HCT116 (cell line): ENCODE data around the gene ARL5C.

ENCODE experiments used
- EZH2phosphoT487 ChIP-seq: fragments of 200-600 bp; IDR thresholded peaks from 2 replicates; pipeline ENCODE4 v1.6.1; 2018; ENCODE audit warnings: antibody characterized with exemption, borderline replicate concordance
- FOSL1 ChIP-seq: IDR thresholded peaks from 2 replicates; pipeline ENCODE4 v1.6.1; 2012; ENCODE audit warnings: low read depth
- POLR2A ChIP-seq: IDR thresholded peaks from 2 replicates; pipeline ENCODE4 v1.7.0; 2011; ENCODE audit warnings: borderline replicate concordance; ENCODE audit not compliant: insufficient read depth, insufficient read length; ENCODE audit errors: extremely low read depth
- POLR2AphosphoS5 ChIP-seq: IDR thresholded peaks from 2 replicates; pipeline ENCODE4 v1.6.1; 2011; ENCODE audit warnings: mild to moderate bottlenecking, low read depth, low read length, moderate library complexity
- RAD21 ChIP-seq: IDR thresholded peaks from 2 replicates; pipeline ENCODE4 v1.6.1; 2012; ENCODE audit warnings: low read depth, mild to moderate bottlenecking
- SRF ChIP-seq: IDR thresholded peaks from 2 replicates; pipeline ENCODE4 v1.6.1; 2012; ENCODE audit warnings: low read depth
- YY1 ChIP-seq: IDR thresholded peaks from 2 replicates; pipeline ENCODE4 v1.6.1; 2011; ENCODE audit warnings: low read length, low read depth, moderate library complexity, mild to moderate bottlenecking; ENCODE audit not compliant: insufficient replicate concordance; ENCODE audit errors: extremely low read depth
- ZNF274 ChIP-seq: fragments of 200-500 bp; sonication (Bioruptor generic); IDR thresholded peaks from 2 replicates; pipeline ENCODE4 v1.6.1; 2014; ENCODE audit warnings: mild to moderate bottlenecking, low read depth, low read length, inconsistent platforms
- TF ChIP-seq, protein P1 (sequence below): IDR thresholded peaks from 2 replicates; pipeline ENCODE4 v1.6.1; 2012
- TF ChIP-seq, protein P2 (sequence below), 3 experiments: fragments of 200-600 bp in 1 of 3; sonication (generic) in 1 of 3; IDR thresholded peaks in 2 of 3; conservative IDR thresholded peaks in 1 of 3; 2 replicates each; pipeline ENCODE4 v1.5.1; 2012 to 2017; ENCODE audit warnings: low read depth in 2 of 3, low read length in 2 of 3, antibody characterized with exemption in 1 of 3, borderline replicate concordance in 1 of 3, control low read depth in 1 of 3, mild to moderate bottlenecking in 1 of 3, mixed read lengths in 1 of 3, mixed run types in 1 of 3, moderate library complexity in 1 of 3; ENCODE audit not compliant: insufficient read depth in 1 of 3
- TF ChIP-seq, protein P3 (sequence below): IDR thresholded peaks from 2 replicates; pipeline ENCODE4 v1.6.1; 2012; ENCODE audit warnings: low read depth

DNA sequence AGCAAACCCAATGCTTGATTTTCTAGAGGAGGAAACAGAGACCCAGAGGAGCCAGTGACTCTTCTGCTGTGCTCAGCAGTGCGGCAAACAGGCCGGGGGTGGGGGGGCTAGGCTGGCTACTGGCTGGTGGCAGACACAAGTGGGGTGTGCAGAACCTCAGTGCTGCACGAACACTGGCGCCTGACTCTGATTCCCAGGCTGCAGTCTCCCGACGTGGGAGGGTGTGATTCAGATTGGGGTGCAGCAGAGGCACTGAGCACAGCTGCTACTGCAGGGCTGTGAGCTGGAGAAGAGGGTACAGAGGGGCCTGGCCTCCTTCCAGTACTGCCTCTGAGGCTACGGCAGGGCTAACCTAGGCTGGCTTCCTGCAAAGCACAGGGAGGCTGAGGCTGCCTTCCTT lies 42.2 kb upstream of the ARL5C start:
- TF ChIP-seq EZH2phosphoT487 = no peak
- TF ChIP-seq, protein P1, sequence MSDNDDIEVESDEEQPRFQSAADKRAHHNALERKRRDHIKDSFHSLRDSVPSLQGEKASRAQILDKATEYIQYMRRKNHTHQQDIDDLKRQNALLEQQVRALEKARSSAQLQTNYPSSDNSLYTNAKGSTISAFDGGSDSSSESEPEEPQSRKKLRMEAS = no peak
- TF ChIP-seq, protein P2, sequence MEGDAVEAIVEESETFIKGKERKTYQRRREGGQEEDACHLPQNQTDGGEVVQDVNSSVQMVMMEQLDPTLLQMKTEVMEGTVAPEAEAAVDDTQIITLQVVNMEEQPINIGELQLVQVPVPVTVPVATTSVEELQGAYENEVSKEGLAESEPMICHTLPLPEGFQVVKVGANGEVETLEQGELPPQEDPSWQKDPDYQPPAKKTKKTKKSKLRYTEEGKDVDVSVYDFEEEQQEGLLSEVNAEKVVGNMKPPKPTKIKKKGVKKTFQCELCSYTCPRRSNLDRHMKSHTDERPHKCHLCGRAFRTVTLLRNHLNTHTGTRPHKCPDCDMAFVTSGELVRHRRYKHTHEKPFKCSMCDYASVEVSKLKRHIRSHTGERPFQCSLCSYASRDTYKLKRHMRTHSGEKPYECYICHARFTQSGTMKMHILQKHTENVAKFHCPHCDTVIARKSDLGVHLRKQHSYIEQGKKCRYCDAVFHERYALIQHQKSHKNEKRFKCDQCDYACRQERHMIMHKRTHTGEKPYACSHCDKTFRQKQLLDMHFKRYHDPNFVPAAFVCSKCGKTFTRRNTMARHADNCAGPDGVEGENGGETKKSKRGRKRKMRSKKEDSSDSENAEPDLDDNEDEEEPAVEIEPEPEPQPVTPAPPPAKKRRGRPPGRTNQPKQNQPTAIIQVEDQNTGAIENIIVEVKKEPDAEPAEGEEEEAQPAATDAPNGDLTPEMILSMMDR (IDR thresholded peaks at IDR 0.05 in 2 of 3, conservative IDR thresholded peaks at IDR 0.05 in 1 of 3; ENCODE audit: borderline replicate concordance in 1 of 3, insufficient read depth in 1 of 3, low read depth in 2 of 3, low read length in 2 of 3) = no peak
- no peak for TF ChIP-seq POLR2A
- TF ChIP-seq POLR2AphosphoS5 = no peak
- TF ChIP-seq ZNF274 = no peak
- TF ChIP-seq FOSL1 = no peak
- TF ChIP-seq SRF = no peak
- no peak for TF ChIP-seq RAD21
- no peak for TF ChIP-seq YY1
- TF ChIP-seq, protein P3, sequence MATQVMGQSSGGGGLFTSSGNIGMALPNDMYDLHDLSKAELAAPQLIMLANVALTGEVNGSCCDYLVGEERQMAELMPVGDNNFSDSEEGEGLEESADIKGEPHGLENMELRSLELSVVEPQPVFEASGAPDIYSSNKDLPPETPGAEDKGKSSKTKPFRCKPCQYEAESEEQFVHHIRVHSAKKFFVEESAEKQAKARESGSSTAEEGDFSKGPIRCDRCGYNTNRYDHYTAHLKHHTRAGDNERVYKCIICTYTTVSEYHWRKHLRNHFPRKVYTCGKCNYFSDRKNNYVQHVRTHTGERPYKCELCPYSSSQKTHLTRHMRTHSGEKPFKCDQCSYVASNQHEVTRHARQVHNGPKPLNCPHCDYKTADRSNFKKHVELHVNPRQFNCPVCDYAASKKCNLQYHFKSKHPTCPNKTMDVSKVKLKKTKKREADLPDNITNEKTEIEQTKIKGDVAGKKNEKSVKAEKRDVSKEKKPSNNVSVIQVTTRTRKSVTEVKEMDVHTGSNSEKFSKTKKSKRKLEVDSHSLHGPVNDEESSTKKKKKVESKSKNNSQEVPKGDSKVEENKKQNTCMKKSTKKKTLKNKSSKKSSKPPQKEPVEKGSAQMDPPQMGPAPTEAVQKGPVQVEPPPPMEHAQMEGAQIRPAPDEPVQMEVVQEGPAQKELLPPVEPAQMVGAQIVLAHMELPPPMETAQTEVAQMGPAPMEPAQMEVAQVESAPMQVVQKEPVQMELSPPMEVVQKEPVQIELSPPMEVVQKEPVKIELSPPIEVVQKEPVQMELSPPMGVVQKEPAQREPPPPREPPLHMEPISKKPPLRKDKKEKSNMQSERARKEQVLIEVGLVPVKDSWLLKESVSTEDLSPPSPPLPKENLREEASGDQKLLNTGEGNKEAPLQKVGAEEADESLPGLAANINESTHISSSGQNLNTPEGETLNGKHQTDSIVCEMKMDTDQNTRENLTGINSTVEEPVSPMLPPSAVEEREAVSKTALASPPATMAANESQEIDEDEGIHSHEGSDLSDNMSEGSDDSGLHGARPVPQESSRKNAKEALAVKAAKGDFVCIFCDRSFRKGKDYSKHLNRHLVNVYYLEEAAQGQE = no peak
